Cortex of kidney (tissue), 1 donor: Measurements from ENCODE around the gene SSBP3.
"Not testable (repeated sequence)": the region's sequence is repeated elsewhere in the genome, so short reads cannot be mapped to it uniquely, and the experiment has no call there.

Experiments
- DNase-seq: peaks from one replicate; lab custom pipeline; 2025; lab: John Stamatoyannopoulos, UW

The SSBP3 gene

GRCh38 chr1:54221113-54221834 is 184.9 kb downstream of the SSBP3 start:
- DNase-seq = no peak

- no peak for DNase-seq
These were observed 186.0 kb downstream of the SSBP3 start for GRCh38 chr1:54220004-54220811.

DNA sequence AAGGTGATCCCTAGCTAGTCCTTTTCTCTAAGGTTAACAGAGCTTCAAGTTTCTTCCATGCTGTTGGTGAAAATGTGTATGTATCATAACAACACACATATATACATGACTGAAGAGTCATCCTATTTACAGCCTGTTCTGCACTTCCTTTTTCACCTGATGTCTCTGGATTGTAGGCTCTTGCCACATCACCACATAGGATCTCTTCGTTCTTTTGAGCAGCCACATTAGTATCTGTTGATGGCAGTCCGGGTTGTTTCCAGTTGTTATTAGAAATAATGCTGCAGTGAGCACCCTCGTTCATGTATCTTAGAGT is 186.5 kb downstream of the SSBP3 start:
- DNase-seq = no peak

GRCh38 chr1:54218883-54219687 is 187.1 kb downstream of the SSBP3 start:
- no peak for DNase-seq

DNA sequence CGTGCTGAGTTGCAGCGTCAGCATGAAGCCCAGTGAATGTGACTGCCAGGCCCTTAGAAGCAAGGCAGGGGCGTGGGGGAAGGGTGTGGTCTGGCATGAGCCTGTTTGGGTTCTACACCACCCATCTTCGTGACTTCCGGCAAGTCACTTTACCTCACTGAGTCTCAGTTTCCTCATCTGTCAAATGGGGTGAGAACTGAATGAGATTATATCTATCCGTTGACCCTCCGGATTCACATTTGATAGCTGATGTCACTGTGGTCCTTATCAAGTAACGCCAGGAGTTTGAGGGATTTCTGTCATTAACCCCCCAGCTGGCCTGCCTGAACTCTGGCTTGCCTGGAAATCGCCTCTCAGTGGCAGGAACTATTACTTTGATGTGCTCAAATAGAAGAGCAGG is 190.7 kb downstream of the SSBP3 start:
- DNase-seq = no peak

GRCh38 chr1:54212872-54213271 is 193.3 kb downstream of the SSBP3 start:
- no peak for DNase-seq

GRCh38 chr1:54207896-54208295 is 198.3 kb downstream of the SSBP3 start:
- not testable (repeated sequence) for DNase-seq

- DNase-seq = no peak
These were observed 198.9 kb downstream of the SSBP3 start for GRCh38 chr1:54207287-54207686.

- no peak for DNase-seq
These were observed 202.0 kb downstream of the SSBP3 start for GRCh38 chr1:54204199-54204598.

- no peak for DNase-seq
These were observed 205.6 kb downstream of the SSBP3 start for GRCh38 chr1:54200519-54200997.

- no peak for DNase-seq
These were observed 206.3 kb downstream of the SSBP3 start, which contains the start of the genes CYB5RL and MRPL37 for GRCh38 chr1:54199765-54200518. Gene CYB5RL, minus strand, starts transcription at chr1:54200030. Its CDS starts 4,414 bp downstream, at chr1:54195616. Gene MRPL37, plus strand, starts transcription at chr1:54200167. Its CDS starts 77 bp downstream, at chr1:54200244.

GRCh38 chr1:54199151-54199764 is 206.9 kb downstream of the SSBP3 start:
- no peak for DNase-seq

DNA sequence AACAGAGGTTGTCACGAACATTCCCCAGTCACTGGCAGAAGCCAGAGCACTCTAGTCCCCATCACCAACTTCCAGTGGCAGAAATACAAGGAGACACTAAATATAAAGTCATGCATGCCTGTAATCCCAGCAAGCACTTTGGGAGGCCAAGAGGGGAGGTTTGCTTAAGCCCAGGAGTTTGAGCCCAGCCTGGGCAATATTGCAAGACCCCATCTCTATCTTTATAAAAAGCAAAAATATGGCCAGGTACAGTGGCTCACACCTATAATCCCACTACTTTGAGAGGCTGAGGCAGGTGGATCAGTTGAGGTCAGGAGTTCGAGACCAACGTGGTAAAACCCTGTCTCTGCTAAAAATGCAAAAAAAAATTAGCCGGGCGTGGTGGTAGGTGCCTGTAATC is 212.7 kb downstream of the SSBP3 start:
- no peak for DNase-seq

GRCh38 chr1:54191525-54191924 is 214.7 kb downstream of the SSBP3 start:
- DNase-seq = no peak

GRCh38 chr1:54190526-54190925 is 215.7 kb downstream of the SSBP3 start:
- DNase-seq = no peak

DNA sequence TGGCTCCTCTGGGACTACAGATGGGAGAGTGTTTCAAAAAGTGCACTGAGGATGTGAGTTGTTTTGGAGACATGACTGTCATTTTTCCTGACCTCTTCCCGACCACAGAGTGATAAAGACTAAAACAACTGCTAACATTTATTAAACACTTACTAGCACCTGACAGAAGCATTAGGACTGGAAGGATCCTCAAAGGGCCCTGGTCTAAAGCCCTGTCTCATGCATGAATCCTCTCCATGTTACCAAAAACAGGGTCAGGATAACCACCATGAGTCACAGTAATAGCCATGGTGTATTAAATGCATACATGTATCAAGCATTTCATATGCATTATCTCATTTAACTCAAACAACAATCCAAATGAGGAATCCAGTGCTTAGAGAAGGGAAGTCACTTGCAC is 217.9 kb downstream of the SSBP3 start:
- DNase-seq = no peak

DNA sequence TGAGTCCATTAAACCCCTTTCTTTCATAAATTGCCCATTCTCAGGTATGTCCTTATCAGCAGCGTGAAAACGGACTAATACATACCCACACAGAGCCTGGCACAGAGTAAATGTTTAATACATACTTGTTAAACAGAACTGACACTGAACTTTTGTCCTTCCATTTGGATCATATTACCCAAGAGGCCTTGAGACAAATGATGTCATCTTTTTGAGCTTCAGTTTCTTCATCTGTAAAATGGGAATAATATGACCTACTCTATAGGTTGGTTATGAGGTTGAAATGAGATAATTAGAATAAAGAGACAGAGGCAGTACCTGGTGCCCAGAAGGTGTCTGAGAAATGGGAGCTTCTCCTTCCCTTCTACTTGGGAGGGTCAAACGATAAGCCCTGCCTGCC is 220.1 kb downstream of the SSBP3 start:
- DNase-seq = no peak

DNA sequence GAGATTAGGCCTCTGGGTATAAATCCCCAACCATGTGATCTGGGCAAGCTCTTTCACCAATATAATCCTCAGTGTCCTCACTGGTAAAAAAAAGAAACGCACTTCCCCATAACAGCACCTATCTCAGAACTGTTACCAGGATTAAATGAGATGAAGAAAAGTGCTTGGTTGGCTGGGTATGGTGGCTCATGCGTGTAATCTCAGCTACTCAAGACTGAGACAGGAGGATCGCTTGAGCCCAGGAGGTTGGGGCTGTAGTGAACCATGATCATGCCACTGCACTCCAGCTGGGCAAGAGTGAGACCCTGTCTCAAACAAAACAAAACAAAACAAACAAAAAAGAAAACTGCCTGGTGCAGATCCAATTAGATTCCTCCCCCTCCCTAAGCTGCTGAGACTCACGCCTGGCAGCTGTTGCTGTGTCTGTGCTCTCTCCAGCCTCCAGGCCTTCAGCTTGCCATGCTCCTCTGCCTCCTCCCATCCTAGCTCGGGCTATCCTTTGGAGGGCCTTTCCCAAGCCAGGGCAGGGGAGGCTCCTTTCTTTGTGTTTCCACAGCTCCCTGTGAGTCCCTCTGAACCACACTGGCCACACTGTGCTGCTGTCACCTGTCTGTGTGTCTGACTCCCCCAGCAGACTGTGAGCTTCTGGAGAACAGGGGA is 225.4 kb downstream of the SSBP3 start:
- DNase-seq = no peak

DNA sequence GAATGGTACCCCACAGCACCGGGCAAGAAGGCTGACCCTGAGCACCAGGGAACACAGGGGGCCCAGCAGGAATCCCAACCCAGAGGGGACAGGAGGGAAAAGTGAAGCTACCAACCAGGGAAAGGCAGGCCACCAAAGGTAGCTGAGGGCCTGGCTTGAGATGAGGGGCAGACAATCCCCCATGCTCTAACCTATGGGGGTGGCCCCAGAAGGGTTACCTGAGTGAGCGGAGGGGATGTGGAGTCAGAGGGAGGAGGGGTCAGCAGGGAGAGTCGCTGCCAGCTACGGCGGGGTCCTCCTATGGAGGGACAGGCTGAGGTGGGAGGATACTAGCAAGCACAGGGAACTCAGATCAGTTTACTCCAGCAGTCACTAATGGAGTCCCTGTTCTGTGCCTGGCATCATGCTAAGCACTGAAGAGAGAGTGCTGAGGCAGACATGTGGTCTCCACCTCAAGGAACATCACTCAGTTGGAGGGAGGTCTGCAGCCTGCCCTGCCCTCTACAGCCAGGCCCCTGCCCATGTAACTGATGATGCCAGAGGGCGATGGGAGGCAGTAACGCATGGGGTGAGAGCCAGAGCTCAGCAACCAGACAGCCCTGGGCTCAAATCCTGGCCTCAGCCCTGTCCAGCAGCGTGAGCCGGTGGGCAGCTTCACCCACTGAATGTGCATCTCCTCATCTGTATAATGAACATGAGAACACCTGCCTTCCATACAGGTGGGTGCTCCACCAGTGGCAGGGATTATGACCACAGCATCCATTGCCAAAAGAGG is 227.7 kb downstream of the SSBP3 start:
- no peak for DNase-seq

GRCh38 chr1:54177726-54178125 is 228.5 kb downstream of the SSBP3 start:
- DNase-seq = no peak
